IPS-NIHi11 (cell line): ENCODE results near the gene AP4E1.
A peak's percentile ranks its signal among the peaks of the same experiment; 100 is the strongest.
"Not testable (repeated sequence)": the region's sequence is repeated elsewhere in the genome, so short reads cannot be mapped to it uniquely, and the experiment has no call there.

ENCODE experiments used
- DNase-seq: peaks from one replicate; pipeline ENCODE4 v3.0.0; 2012; ENCODE audit warnings: mixed read lengths, low spot score

AP4E1 gene

DNA sequence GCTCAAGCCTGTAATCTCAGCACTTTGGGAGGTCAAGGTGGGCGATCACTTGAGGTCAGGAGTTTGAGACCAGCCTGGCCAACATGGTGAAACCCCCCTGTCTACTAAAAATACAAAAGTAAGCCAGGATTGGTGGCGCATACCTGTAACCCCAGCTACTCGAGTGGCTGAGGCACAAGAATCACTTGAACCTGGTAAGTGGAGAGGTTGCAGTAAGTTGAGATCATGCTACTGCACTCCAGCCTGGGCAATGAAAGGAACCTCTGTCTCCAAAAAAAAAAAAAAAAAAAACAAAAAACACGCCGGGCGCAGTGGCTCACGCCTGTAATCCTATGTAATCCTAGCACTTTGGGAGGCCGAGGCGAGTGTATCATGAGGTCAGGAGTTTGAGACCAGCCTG is 18.9 kb upstream of the AP4E1 start:
- DNase-seq: no peak

DNA sequence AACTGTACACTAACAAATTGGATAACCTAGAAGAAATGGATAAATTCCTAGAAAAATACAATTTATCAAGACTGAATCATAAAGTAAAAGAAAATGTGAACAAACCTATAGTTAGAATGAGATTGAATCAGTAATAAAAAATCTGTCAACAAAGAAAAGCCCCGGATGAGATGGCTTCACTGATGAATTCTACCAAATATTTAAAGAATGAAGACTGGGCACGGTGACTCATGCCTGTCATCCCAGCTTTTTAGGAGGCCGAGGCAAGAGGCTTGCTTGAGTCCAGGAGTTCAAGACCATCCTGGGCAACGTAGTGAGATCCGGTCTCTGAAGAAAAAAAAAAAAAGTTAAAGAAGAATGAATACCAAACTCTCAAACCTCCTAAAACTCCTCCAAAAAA is 17.7 kb upstream of the AP4E1 start:
- no peak for DNase-seq

DNA sequence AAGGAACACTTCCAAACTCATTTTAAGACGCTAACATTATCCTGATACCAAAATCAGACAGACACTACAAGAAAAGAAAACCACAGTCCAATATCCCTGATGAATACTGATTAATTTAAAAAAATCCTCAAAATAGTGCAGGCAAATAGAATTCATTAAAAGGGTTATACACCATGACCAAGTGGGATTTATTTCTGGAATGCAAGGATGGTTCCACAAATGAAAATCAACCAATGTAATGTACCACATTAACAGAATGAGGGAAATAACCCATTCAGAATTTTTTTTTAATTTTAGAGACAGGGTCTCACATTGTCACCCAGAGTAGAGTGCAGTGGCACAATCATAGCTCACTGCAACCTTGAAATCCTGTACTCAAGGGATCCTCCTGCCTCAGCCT is 17.3 kb upstream of the AP4E1 start:
- no peak for DNase-seq

DNA sequence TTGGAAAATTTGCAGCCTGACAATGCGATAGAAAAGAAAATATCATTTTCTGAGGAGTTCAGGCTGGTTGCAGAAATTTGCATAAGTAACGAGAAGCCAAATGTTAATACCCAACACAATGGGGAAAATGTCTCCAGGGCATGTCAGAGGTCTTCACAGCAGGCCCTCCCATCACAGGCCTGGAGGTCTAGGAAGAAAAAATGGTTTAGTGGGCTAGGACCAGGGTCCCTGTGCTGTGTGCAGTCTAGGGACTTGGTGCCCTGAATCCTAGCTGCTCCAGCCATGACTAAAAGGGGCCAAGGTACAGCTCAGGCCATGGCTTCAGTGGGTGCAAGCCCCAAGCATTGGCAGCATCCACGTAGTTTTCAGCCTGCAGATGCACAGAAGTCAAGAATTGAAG is 14.5 kb upstream of the AP4E1 start:
- no peak for DNase-seq

DNA sequence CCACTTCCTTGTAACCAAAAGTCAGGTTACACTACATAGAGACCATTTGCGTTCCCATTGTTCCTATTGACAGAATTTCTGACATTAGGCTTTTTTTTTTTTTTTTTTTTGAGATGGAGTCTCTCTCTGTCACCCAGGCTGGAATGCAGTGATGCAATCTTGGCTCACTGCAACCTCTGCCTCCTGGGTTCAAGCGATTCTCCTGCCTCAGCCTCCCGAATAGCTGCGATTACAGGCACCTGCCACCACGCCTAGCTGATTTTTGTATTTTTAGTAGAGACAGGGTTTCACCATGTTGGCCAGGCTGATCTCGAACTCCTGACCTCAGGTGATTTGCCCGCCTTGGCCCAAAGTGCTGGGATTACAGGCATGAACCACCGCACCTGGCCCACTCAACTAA is 7.1 kb upstream of the AP4E1 start:
- DNase-seq: not testable (repeated sequence)

- DNase-seq: no peak
These were observed 4.3 kb upstream of the AP4E1 start for GRCh38 chr15:50904211-50904610.

- no peak for DNase-seq
These were observed 3.4 kb upstream of the AP4E1 start for GRCh38 chr15:50905055-50905454.

GRCh38 chr15:50906954-50907600 is 1.4 kb upstream of the AP4E1 start:
- DNase-seq: no peak

GRCh38 chr15:50907601-50908208 is 778 bp upstream of the AP4E1 start:
- DNase-seq: peak; percentile 60

- no peak for DNase-seq
These were observed 481 bp downstream of the AP4E1 start for GRCh38 chr15:50909010-50909317.

DNA sequence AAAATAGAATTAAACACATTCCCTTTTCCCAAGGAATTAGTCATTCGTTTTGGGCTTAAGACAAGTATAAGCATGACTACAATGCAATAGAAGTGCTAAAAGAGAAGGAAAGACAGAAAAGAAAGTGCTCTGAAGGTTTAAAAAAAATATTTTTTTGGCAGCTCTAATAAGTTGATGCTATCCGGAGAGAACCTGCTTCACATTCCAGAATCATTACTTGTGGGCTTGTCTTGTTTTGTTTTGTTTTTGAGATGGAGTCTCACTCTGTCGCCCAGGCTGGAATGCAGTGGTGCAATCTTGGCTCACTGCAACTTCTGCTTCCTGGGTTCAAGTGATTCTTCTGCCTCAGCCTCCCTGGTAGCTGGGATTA is 1.9 kb downstream of the AP4E1 start:
- DNase-seq: not testable (repeated sequence)

- no peak for DNase-seq
These were observed 2.5 kb downstream of the AP4E1 start for GRCh38 chr15:50911001-50911400.

- DNase-seq: no peak
These were observed 3.1 kb downstream of the AP4E1 start for GRCh38 chr15:50911621-50912020.

DNA sequence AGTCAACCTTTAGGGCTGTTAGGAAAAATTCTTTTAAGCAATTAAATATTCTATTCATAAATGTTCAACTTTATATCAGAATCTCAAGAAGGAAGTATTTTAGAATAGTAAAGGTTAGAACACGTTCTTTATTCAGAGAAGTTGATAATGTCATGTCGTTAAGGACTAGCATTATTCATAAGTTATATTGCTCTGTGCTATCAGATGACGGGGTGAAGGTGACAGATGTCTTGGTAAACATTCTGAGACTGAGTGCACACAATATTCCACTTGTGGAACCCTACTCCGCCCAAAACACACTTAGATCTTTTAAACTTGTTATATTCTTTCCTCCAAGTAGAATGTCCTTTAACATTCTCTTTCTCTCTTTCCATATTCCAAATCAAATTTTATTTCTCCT is 7.9 kb downstream of the AP4E1 start:
- DNase-seq: no peak

GRCh38 chr15:50919359-50919758 is 10.9 kb downstream of the AP4E1 start:
- not testable (repeated sequence) for DNase-seq

DNA sequence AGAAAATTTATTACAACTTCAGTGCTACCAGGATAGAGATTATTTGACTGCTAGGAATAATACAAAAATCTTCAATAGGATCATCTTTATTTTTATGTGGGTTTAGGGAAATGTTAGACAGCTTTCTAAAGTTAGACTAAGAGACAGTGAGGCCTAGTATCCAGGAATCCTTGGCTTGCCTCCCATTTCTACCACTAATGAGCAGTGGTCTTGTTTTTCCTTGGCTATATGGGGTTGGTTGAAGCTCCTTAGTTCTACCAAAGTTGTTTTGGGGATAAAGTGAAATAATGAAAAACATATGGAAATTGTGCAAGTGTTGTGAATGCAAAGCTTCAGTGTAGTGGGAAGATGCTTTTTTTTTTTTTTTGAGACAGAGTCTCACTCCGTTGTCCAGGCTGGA is 16.8 kb downstream of the AP4E1 start:
- no peak for DNase-seq

DNA sequence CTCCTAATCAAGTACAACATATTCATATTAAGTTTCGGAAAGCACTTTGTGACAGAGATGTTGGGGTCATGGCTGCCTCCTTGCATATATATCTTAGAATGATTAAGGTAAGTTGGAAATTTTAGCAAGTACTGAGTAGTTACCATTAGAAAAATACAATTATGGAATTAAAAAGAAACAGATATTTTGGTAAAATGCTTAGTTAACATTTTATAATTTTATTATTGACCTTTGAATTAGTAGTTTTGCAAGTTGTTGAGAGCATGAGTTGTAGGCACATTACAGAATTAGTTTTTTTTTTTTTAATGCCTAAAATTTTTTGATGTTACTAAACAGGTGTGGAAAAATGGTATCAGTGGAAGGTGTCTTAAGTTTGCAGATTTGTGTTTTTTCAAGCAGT is 20.6 kb downstream of the AP4E1 start:
- DNase-seq: no peak

DNA sequence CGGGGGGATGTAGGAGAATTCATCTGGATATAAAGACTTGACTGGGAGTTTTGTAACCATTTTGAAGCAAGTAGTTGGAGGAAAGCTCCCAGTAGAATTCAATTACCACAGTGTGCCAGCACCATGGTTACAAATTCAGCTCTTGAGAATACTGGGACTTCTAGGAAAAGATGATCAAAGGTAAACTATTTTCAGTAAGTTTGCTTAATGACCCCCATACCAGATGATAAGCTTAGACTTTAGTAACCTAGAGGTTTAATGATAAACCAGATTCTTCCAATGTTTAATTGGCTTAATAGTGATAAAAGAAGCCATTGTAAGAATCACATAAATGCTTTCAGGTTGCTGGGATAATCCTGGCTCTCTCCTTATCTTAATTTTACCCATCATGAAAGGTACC is 22.3 kb downstream of the AP4E1 start:
- no peak for DNase-seq

GRCh38 chr15:50933341-50933740 is 24.9 kb downstream of the AP4E1 start:
- no peak for DNase-seq

DNA sequence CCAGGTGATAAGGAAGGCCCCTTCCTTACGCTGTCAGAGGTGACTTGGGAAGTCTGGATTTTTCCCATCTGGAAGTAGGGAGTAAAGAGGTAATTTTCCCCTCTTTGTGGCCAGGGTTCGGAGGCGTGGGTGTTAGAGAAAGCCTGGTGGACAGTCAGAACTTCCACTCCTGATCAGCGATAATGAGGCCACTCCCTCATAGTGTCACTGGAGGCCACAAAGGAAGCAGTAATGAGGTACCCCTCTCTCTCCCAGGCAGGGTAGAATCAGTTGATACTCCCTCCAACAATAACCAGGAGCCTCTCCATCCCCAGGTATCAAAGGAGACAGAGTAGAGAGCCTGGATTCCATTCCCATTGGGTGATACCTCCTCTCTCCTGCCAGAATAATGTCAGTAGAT is 30.0 kb downstream of the AP4E1 start:
- no peak for DNase-seq

DNA sequence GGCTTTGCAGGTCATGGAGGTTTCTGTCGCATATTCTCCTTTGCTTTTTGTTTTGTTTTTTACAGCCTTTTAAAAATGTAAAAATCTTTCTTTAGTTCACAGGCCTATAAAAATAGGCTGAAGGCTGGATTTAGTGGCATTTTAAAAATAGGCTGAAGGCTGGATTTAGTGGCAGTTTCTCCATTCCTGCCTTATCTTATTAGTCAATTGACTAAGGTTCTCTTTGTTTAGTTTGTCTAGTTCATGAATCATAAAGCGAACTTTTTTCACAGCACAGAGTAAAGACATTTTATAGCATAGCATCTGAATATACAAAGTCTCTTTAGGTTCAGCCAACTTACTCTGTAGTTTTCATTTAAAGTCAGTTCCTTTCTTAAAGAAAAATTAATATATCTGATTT is 31.4 kb downstream of the AP4E1 start:
- no peak for DNase-seq

GRCh38 chr15:50940506-50940905 is 32.0 kb downstream of the AP4E1 start:
- DNase-seq: no peak

GRCh38 chr15:50943638-50944037 is 35.2 kb downstream of the AP4E1 start:
- DNase-seq: no peak

- no peak for DNase-seq
These were observed 36.2 kb downstream of the AP4E1 start for GRCh38 chr15:50944672-50945071.

DNA sequence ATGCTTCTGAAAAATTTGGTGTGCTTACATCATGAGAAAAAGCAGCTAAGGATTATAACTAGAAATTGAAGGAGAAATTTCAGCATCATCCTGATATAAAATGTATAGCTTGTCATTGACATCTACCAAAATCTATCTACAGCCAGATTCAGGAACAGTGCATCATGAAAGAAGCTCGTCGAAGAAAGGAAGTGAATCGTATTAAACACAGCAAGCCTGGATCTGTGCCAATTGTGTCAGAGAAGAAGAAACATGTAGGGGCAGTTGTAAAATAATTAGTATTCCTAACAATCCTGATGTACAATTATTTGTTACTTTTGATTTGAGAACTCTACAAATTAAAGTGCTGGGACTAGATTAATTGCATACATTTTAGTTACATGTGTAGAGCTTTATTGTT is 37.2 kb downstream of the AP4E1 start:
- no peak for DNase-seq
